GM23338 (cell line): ENCODE results near the gene MSH3. TPM values are rescaled to one million over a fixed set of nuclear protein-coding genes. Genes with fewer than 3 reads are reported as not detected.

ENCODE experiments used
- ATAC-seq: fragments of 200-7000 bp; cut with Tn5 transposase; 3 replicates; pipeline ENCODE4 v1.9.1; 2020
- DNase-seq: peaks from one replicate; pipeline ENCODE4 v3.0.0-alpha.2; 2015; ENCODE audit warnings: low spot score
- H2AFZ ChIP-seq: fragments of 200-600 bp; sonication (generic); 2 replicates; pipeline ENCODE4 v1.8.0; 2016; ENCODE audit warnings: antibody characterized with exemption, mild to moderate bottlenecking, moderate library complexity
- H3F3A ChIP-seq: fragments of 200-600 bp; sonication (generic); replicated peaks from 2 replicates; pipeline ENCODE4 v1.8.0; 2017; ENCODE audit warnings: antibody characterized with exemption, mixed run types, low read depth
- H3K27ac ChIP-seq: fragments of 200-600 bp; sonication (generic); 2 replicates; pipeline ENCODE4 v1.6.1; 2016; ENCODE audit warnings: low read depth
- H3K27me3 ChIP-seq: fragments of 200-600 bp; sonication (generic); 2 replicates; pipeline ENCODE4 v1.8.0; 2016; ENCODE audit warnings: mild to moderate bottlenecking, mixed run types, moderate library complexity; ENCODE audit not compliant: insufficient read depth
- H3K36me3 ChIP-seq: fragments of 200-600 bp; sonication (generic); 2 replicates; pipeline ENCODE4 v1.8.0; 2016; ENCODE audit warnings: mild to moderate bottlenecking; ENCODE audit not compliant: insufficient read depth
- H3K4me1 ChIP-seq: fragments of 200-600 bp; sonication (generic); 2 replicates; pipeline ENCODE4 v1.8.0; 2016; ENCODE audit warnings: mild to moderate bottlenecking, moderate library complexity; ENCODE audit not compliant: insufficient read depth
- H3K4me2 ChIP-seq: fragments of 200-600 bp; sonication (generic); 2 replicates; pipeline ENCODE4 v1.7.1; 2017; ENCODE audit warnings: mixed run types
- H3K4me3 ChIP-seq: fragments of 200-600 bp; sonication (generic); 2 replicates; pipeline ENCODE4 v1.6.1; 2016; ENCODE audit warnings: mixed run types
- H3K79me2 ChIP-seq: fragments of 200-600 bp; sonication (generic); replicated peaks from 2 replicates; pipeline ENCODE4 v1.8.0; 2017; ENCODE audit warnings: mild to moderate bottlenecking; ENCODE audit not compliant: insufficient read depth
- H3K9me2 ChIP-seq: fragments of 200-600 bp; sonication (generic); 2 replicates; pipeline ENCODE4 v1.8.0; 2017; ENCODE audit not compliant: insufficient read depth
- H4K20me1 ChIP-seq: fragments of 200-600 bp; sonication (generic); replicated peaks from 2 replicates; pipeline ENCODE4 v1.8.0; 2017; ENCODE audit warnings: mild to moderate bottlenecking; ENCODE audit not compliant: insufficient read depth
- H3K27ac Mint-ChIP-seq: 2 replicates; pipeline ENCODE4 v1.8.0; 2020; ENCODE audit warnings: inconsistent platforms, mild to moderate bottlenecking, moderate library complexity, mixed read lengths
- H3K27me3 Mint-ChIP-seq: 3 replicates; pipeline ENCODE4 v1.8.0; 2022; ENCODE audit warnings: low read depth, mild to moderate bottlenecking, moderate library complexity, mixed read lengths, inconsistent platforms; ENCODE audit not compliant: insufficient read depth, poor library complexity
- H3K36me3 Mint-ChIP-seq: 3 replicates; pipeline ENCODE4 v1.8.0; 2021; ENCODE audit warnings: low read depth, mild to moderate bottlenecking, inconsistent platforms, moderate library complexity, mixed read lengths
- H3K4me1 Mint-ChIP-seq: 3 replicates; pipeline ENCODE4 v1.8.0; 2020; ENCODE audit warnings: mild to moderate bottlenecking, inconsistent platforms, mixed read lengths
- H3K4me3 Mint-ChIP-seq: 3 replicates; pipeline ENCODE4 v1.8.0; 2021; ENCODE audit warnings: moderate library complexity, mild to moderate bottlenecking, inconsistent platforms, mixed read lengths
- H3K9me3 Mint-ChIP-seq: 3 replicates; pipeline ENCODE4 v1.8.0; 2020; ENCODE audit warnings: moderate library complexity, mild to moderate bottlenecking, inconsistent platforms, mixed read lengths
- CTCF ChIP-seq, 2 experiments: fragments of 200-600 bp in 1 of 2; sonication (generic) in 1 of 2; conservative IDR thresholded peaks; 2 replicates each; pipeline versions ENCODE4 v1.5.1 to v1.6.1; 2016 to 2017; ENCODE audit warnings: antibody characterized with exemption in 2 of 2, low read depth in 2 of 2, mild to moderate bottlenecking in 2 of 2, moderate library complexity in 1 of 2
- JUNB ChIP-seq: IDR thresholded peaks from one replicate; pipeline ENCODE4 v1.6.1; 2016; ENCODE audit warnings: antibody characterized with exemption; ENCODE audit not compliant: unreplicated experiment
- NANOG ChIP-seq: IDR thresholded peaks from 2 replicates; pipeline ENCODE4 v1.6.1; 2016; ENCODE audit warnings: antibody characterized with exemption, borderline replicate concordance
- REST ChIP-seq: IDR thresholded peaks from one replicate; pipeline ENCODE4 v1.6.1; 2018; ENCODE audit warnings: antibody characterized with exemption; ENCODE audit not compliant: unreplicated experiment
- polyA plus RNA-seq: library from polyadenylated mRNA; unstranded; fragments of >200 nt; fragmentation: Nextera tagmentation; extraction: Ambion mirVana; gene quantifications from 2 replicates; pipeline ENCODE4 v1.2.1, GENCODE V29; 2016
- total RNA-seq: library from RNA; depleted of rRNA; stranded (reverse); fragments of >200 nt; shearing (Covaris generic); gene quantifications from 2 replicates; pipeline ENCODE4 v1.2.3, GENCODE V29; 2014
- TF ChIP-seq, protein P1 (sequence below): IDR thresholded peaks from 2 replicates; pipeline ENCODE4 v1.6.1; 2016; ENCODE audit warnings: antibody characterized with exemption

MSH3 gene
- total and polyA plus RNA-seq, 2 experiments from 2014 or later: 13.3 to 16.6 TPM

DNA sequence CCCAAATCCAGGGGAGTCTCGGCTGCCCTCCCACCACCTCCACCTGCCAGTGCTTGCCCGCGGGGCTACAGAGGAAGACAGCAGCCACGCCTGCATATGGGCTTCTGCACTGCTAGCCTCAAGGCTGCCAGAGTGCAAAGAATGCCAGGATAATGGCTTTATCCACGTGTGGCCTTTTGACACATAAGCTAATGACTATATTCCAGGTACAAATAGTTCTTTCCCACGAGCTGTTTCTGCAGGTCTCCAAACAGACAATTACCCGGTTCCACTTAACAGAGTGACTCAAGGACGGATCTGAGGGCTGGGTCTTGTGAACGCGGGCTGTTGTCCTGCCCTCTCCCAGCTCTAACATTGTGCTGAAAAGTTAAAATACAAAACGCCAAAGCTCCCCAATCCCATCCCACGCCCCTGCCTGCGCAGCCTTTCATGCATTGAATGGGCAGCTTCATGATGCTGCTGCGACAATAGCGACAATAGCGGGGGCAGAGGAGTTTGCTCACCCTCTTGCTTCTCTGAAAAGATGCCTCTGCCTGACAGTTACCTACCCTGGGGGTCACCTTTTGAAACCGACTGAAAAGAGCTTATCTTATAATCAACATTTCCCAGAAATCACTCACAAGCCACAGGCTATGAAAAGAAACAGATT is 39.1 kb upstream of the MSH3 start:
- DNase-seq: no peak
- Mint-ChIP-seq H3K27ac (peak overlapping the region; percentile 20; the same call in 1 of the 2 replicates), H3K9me3 (no peaks in the 10 kb centered on the region), H3K27me3 (peaks cover 1% of the 10 kb centered on the region), H3K4me1 (no peaks in the 10 kb centered on the region), H3K36me3 (no peaks in the 10 kb centered on the region), H3K4me3 (no peak overlapping the region)
- peak; percentile 45 for ATAC-seq
- Histone ChIP-seq H3K9me2 (no peaks in the 10 kb centered on the region; the same call in 1 of the 2 replicates), H4K20me1 (no peaks in the 10 kb centered on the region), H3K36me3 (no peaks in the 10 kb centered on the region), H3F3A (no peaks in the 10 kb centered on the region), H3K79me2 (no peaks in the 10 kb centered on the region), H2AFZ (peak overlapping the region; percentile 52; the same call in 1 of the 2 replicates), H3K27me3 (no peaks in the 10 kb centered on the region), H3K4me3 (no peak overlapping the region), H3K27ac (no peak overlapping the region), H3K4me1 (no peaks in the 10 kb centered on the region), H3K4me2 (no peak overlapping the region)
- TF ChIP-seq REST (no peak), JUNB (no peak)

GRCh38 chr5:80618438-80618837 is 36.0 kb upstream of the MSH3 start:
- H3K36me3 Mint-ChIP-seq: peaks cover 6% of the 10 kb centered on the region; the same call in 1 of the 3 replicates

More at GRCh38 chr5:80618438-80618837, 36.0 kb upstream of the MSH3 start:
- no peaks in the 10 kb centered on the region for H3K9me3 Mint-ChIP-seq
- no peaks in the 10 kb centered on the region for H3K4me1 ChIP-seq
- no peaks in the 10 kb centered on the region for H3K9me2 ChIP-seq
- no peaks in the 10 kb centered on the region for H3K36me3 ChIP-seq
- TF ChIP-seq NANOG (no peak), CTCF (conservative IDR thresholded peaks at IDR 0.05; ENCODE audit: low read depth in 2 of 2) (no peak)
- TF ChIP-seq, protein P1, sequence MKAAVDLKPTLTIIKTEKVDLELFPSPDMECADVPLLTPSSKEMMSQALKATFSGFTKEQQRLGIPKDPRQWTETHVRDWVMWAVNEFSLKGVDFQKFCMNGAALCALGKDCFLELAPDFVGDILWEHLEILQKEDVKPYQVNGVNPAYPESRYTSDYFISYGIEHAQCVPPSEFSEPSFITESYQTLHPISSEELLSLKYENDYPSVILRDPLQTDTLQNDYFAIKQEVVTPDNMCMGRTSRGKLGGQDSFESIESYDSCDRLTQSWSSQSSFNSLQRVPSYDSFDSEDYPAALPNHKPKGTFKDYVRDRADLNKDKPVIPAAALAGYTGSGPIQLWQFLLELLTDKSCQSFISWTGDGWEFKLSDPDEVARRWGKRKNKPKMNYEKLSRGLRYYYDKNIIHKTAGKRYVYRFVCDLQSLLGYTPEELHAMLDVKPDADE: no peak
- H4K20me1 ChIP-seq: no peaks in the 10 kb centered on the region
- H3K27ac Mint-ChIP-seq: no peak overlapping the region
- H3K4me3 ChIP-seq: no peak overlapping the region
- H3K27ac ChIP-seq: no peak overlapping the region
- H3K4me1 Mint-ChIP-seq: no peaks in the 10 kb centered on the region
- DNase-seq: no peak
- no peaks in the 10 kb centered on the region for H3K27me3 ChIP-seq
- H3K4me3 Mint-ChIP-seq: no peak overlapping the region
- H3F3A ChIP-seq: no peaks in the 10 kb centered on the region
- ATAC-seq: no peak
- no peak overlapping the region for H2AFZ ChIP-seq
- peaks cover 2% of the 10 kb centered on the region for H3K27me3 Mint-ChIP-seq
- no peaks in the 10 kb centered on the region for H3K79me2 ChIP-seq
- H3K4me2 ChIP-seq: no peak overlapping the region
